Fibroblast of peridontal ligament (primary cell): ENCODE results near the gene F13A1.
"Not testable (repeated sequence)": the region's sequence is repeated elsewhere in the genome, so short reads cannot be mapped to it uniquely, and the experiment has no call there.

Experiments
- DNase-seq: peaks from one replicate; pipeline ENCODE4 v3.0.0-alpha.2; 2010; ENCODE audit errors: extremely low read depth

Gene F13A1

DNA sequence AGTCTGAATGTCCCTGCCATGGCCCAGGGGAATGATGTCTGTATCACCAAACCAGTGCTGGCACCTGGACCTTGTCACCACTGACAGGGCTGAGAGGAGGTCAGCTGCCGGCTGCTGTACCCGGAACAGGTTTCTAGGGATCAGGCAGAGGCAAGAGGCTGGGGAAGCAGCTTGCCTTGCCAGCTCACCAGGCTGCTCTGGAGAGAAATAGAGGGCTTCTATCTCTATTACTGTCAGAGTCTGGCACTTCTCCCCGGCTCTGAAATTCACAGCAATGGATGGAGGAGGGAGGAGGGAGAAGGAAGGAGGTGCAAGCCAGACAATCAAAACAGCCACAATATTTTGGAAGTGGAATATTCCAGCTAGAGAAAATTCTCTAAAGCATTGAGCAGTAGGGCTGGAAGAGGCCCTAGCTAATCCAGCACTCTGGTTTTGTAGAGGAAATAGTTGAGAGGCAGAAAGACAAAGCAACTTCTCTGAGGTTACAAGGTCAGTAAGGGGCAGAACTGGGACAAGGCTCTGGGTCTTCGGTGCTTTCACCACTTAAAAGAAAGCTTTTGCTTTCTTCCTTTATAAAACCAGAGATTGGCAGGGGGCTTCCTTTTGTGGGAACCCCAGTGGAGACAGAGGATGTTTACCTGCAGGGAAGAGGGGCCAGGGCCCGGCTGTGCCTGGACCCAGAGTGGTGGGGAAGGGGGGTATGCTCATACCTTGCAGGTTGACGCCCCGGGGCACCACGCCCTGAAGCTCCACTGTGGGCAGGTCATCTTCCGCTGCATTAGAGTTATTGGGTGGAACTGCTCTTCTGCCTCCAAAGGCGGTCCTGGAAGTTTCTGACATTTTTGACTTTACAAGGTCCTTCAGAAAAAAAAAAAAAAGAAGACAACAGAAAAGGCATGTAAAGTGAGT is 2.4 kb downstream of the F13A1 start:
- no peak for DNase-seq

GRCh38 chr6:6317386-6317785 is 3.1 kb downstream of the F13A1 start:
- no peak for DNase-seq

GRCh38 chr6:6315660-6316059 is 4.8 kb downstream of the F13A1 start:
- peak; percentile 1 for DNase-seq

- no peak for DNase-seq
Measured at GRCh38 chr6:6314596-6314995, 5.9 kb downstream of the F13A1 start.

GRCh38 chr6:6312901-6313441 is 7.5 kb downstream of the F13A1 start:
- DNase-seq: no peak

GRCh38 chr6:6305575-6305974 is 14.9 kb downstream of the F13A1 start:
- no peak for DNase-seq

GRCh38 chr6:6300383-6300782 is 20.1 kb downstream of the F13A1 start:
- DNase-seq: not testable (repeated sequence)

DNA sequence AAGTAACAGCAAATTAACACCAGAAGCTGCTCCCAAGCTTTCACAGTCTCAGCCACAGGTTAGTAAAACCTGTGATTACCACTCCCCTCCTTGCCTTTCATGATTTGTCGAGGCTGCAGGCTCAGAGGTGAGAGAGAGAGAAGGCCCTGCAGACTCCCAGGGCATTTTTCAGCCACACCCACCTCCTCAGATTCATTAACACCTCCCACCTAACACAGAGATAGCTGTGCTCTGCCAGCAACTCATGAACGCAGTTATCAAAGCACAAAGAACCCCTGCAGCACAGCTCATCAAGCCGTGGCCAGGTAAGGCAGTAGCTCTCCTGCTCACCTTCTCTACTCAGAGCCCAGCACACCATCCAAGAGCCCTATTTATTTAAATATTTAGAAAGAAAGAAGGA is 27.1 kb downstream of the F13A1 start:
- no peak for DNase-seq

- no peak for DNase-seq
Measured at GRCh38 chr6:6287415-6287814, 33.0 kb downstream of the F13A1 start.

DNA sequence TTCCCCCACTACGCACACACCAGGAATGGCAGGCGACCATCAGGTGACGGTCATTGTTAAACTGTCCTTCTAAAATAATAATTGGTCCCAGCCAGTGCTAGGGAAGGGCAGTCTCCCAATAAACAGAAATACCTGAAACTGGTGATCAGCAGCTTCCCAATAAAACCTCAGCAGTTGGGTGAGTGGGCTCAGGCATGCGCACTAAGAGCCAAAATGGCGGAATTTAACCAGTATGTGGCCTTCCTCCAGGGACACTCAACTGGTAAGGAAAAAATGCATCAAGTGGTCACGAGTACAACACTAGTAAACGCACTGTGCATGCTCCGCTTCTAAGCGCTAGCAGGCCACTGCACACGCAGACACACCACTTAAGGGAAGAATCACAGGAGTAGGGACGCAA is 34.8 kb downstream of the F13A1 start:
- DNase-seq: no peak

GRCh38 chr6:6284221-6284966 is 36.1 kb downstream of the F13A1 start:
- DNase-seq: no peak

DNA sequence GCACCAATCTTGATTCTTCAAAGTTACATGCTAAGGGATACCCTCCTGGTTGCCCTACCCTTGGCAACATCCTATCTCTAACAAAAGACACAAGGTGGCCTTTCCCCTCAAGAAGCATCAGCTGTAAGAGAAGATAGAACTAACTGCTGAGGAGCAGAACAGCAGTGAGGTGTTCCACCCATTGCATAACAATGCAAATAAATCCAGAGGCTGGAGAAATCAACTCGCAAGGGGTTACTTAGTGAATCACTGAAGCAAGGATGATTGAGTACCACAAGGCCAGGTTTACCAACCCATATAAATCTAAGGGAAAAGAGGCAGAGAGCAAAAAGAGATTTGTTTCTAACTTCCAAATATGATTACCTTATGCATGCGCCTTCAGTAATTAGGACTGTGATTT is 36.7 kb downstream of the F13A1 start:
- DNase-seq: no peak

DNA sequence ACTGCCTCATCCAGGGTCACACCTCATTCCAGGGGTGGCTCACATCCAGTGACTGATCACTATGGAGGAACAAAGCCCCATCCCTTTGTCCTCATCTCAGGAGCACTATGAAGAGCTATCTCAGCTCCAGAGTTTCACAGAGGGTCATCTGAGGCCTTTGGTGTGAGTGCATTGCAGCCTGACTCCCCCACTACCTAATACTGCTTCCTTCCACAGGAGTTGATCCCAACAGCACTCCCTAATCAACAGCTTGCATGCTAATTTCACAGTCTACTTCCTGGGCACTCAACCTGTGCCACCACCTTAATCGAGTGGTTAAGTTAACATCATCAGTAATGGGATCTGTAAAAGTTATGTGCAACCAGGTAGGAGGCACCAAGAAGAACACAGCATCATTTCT is 37.7 kb downstream of the F13A1 start:
- DNase-seq: no peak

DNA sequence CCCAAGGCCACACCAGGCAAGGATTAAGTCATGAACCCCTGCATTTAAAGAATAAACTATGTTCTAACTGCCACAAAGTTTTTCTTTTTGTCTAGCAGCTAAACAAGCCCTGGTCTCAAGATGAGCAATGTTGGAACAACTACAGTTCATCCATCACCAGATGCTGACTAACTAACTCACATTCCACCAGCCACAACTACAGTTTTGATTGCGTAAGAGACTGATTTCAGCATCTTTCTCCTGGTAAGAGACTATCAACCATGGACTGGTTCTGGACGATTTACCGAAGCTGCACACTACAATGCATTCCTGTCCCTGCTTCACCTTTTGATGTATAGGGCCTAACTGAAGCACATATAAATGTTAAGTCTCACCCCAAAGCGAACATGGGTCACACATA is 43.0 kb downstream of the F13A1 start:
- DNase-seq: no peak

GRCh38 chr6:6270948-6271535 is 49.4 kb downstream of the F13A1 start:
- DNase-seq: no peak

GRCh38 chr6:6260196-6260722 is 60.2 kb downstream of the F13A1 start:
- DNase-seq: no peak

- no peak for DNase-seq
Measured at GRCh38 chr6:6256886-6257285, 63.6 kb downstream of the F13A1 start.

GRCh38 chr6:6256259-6256658 is 64.2 kb downstream of the F13A1 start:
- DNase-seq: no peak

DNA sequence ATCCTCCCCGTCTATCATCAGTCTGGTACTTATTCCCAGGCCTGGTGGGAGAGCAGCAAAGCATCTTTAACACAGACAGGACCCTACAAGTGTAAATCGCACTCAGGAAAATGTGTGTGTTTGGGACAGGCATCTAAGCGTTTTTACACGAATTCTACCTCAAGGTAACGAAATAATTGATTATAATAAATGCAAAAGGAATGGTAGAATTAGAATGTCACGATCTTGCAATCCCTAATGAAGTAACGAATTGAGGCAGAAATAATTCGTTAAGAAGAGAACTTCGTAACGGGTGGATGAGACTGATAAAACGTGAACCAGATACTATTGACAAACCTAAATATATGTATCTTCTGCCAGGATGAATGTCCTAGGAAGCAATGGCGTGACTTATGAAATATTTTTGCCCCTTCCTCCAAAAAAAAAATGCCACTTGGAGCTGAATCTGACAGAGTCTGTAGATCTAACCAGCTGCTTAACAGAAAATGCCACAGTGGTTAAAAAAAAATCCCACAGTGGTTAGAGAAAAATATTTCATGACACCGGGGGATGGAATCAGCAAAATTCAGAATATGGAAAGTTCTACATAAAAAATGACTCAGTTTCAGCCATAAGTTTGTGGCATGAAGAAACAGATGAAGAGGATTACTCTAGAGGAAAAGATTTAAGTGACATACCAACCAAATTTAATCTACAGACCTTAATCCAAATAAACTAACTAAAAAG is 68.7 kb downstream of the F13A1 start:
- DNase-seq: no peak

DNA sequence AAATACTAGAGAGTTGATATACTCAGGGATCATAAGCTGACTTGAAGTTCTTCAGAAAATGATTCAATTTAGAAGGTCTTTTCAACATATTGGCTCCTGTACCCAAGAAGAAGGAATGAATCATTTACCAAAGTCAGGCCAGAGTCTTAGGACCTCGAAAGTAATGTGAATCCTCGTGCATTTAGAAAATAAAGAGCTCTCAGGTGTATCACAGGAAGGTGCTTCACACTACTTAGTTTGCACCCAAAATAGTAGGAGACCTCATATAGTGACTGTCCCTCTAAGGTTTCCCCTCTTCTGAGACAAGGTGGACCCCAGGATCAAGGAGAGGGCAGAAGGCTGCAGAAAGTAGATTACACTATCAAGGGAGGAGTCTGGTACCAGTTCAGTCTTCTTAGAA is 71.8 kb downstream of the F13A1 start:
- DNase-seq: no peak

- DNase-seq: no peak
Measured at GRCh38 chr6:6246544-6246943, 73.9 kb downstream of the F13A1 start.

GRCh38 chr6:6244624-6245023 is 75.8 kb downstream of the F13A1 start:
- DNase-seq: no peak
